SH-SY5Y (cell line): ENCODE data around the gene PTH2.

Source experiments
- GATA2 ChIP-seq: IDR thresholded peaks from 2 replicates; pipeline ENCODE4 v1.6.1; 2011; ENCODE audit warnings: mild to moderate bottlenecking, low read depth, low read length
- GATA3 ChIP-seq: IDR thresholded peaks from 2 replicates; pipeline ENCODE4 v1.6.1; 2011; ENCODE audit warnings: low read depth, mild to moderate bottlenecking, low read length, moderate library complexity

- TF ChIP-seq GATA2 = no peak
- TF ChIP-seq GATA3 = no peak
These were observed 5.6 kb upstream of the PTH2 start for GRCh38 chr19:49428547-49429451.
